ENCODE results near the gene HSPA12A.

HSPA12A gene

DNA sequence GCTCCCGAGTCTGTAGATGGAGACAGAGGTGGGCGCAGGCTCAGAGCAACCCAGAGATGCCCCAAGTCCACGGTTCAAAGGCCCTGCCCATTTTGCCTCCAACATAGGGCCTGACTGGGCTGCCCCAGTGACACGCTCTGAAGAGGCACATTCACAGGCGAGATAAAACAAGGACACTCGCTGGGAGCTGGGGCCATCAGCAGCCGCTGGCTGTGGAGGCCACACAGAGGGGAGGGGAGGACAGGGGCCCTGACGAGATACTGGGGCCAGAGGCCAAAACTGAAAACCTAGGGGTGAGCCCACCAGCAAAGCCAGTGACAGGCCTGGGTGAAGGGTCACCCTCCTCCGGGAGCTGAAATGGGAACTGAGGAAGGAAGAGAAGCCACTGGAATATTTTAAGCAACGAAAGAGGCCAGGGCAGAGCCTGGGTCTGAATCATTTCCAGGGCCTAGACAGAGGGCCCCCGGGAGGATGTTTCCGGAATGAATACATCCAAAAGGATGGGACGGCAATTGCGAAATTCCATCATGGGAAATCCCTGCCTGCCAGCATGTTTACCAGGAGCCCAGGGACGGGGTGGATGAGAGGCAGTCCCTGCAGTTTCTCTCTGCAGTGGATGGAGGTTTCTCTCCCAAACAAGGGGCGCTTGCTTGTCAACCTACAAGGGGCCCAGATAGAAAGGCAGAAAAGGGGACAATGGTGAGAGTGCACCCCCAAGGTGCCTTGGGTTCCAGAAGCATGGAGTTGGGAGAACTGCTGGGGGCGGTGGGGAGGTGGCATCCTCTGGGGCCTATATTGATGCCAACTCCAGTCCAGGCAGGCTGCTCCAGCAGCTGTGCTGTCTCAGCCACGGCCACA lies 29.0 kb upstream of the HSPA12A start:
- DNase-seq (ENCODE audit: low read depth, low spot score), result no peak
- H3K27ac ChIP-seq, result peak overlapping the region; percentile 33

DNA sequence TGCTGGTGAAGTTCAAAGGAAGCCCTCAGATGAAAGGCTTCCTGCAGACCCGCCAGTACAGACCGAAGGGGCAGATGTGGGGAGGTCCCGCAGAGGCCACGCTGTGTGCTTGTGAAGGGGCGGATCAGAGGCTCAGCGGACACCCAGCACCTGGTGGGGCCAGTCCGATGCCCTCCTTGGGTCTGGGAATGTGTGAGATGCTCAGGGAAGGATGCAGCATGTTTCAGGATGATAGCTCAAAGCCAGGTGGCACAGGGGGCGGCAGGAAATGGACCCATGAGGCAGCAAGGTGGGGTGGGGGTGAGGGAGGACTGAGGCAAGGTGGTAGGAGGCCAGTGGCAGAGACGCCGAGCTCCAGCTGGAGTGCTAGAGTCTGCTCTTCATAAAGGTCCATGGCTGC lies 27.9 kb upstream of the HSPA12A start:
- H3K27ac ChIP-seq, result no peak overlapping the region

DNA sequence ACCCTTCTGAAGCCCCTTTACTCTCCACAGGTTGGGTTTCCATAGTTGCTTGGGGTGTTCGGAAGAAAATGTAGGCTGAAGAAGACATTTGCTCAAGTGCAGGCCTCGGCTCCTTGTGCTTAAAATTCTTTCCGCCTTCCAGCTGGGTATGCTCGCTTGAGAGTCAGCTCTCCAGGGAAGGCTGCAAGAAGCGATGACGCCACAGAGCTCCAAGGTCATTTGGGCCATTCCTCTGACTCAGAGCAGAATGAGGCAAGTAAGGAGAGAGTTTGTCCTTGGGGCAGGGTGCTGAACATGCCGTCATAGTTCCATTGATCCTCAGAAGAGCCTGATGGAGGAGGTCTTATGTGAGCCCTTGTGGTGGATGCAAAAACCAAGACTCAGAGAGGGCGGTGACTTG lies 27.4 kb upstream of the HSPA12A start:
- DNase-seq (ENCODE audit: low read depth, low spot score), result no peak
- no peak overlapping the region for H3K27ac ChIP-seq

More for the DNA sequence above, 27.9 kb upstream of the HSPA12A start:
- no peak for DNase-seq (ENCODE audit: low read depth, low spot score)

DNA sequence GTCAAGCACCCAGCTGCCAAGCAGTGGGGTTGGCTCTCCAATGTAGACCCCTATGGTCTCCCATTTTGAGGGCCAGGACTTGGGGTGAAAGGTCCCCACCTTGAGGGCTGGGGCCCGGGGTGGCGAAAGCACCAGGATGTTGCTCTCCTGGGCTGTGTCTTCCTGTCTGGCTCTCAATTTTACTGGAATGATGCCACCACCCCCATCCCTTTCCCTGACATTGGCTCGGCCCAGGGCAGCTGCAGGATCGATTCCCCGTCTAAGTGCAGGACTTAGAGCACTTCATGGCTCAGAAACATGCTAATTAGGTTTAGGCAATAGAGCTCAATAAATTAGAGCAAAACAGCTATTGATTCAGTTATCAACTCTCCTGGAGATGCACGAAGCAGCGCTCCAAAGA lies 27.0 kb upstream of the HSPA12A start:
- no peak overlapping the region for H3K27ac ChIP-seq
- no peak for DNase-seq (ENCODE audit: low read depth, low spot score)

DNA sequence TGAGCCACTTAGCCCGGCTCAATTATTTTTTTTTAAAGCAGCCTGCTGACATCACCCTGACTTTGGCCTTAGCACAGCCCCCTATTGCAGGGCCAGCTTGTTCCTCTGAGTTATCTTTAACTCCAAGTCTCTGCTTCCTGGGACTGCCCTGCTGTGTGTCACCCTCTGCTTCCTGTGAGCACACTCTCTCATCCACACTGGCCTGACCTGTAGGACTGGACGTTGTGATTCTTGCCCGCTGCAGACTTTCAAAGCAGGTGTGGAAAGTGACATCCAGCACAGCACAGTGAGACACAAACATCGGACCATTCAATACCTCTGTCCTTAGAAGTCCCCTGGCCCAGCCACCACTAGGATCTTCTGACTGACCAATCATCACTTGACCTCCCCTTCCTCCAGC lies 26.4 kb upstream of the HSPA12A start:
- no peak overlapping the region for H3K27ac ChIP-seq
- DNase-seq (ENCODE audit: low read depth, low spot score), result no peak

DNA sequence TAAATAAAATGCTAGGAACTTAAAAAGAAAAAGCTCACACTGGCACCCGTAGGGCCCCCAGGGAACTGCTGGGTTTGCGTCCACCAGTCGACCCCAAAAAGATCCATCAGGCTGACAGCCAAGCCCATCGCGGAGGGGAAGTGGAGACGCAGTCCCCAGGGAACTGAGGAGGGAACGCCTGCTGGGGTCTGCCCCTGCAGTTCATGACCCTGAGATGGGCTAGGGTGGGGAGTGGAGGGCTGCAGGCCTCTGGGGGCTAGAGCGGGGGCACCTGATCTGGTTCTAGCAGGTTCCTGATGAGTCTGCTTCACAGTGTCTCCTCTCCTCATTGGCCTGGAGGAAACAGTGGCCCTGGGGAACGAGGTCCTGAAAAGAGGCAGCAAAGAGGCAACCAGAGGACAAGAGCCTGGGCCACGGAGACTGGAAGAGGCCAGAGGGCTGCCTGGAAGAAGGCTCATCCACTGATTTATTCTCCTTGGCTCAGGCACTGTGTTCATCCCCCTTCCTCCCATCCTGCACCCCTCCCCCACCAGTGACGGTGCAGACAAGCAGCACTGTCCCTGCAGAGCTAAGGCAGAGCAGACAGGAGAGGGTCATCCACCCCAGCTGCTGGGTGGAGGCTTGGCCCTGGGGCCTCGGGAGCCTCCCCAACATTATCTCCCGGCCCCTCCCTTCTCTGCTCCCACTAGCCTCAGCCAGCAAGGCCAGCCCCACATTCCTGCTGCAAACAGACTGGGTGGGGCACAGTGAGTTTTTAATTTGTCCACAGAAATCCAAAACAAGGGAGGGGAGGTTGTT lies 24.7 kb upstream of the HSPA12A start:
- H3K27ac ChIP-seq, result no peak overlapping the region
- DNase-seq (ENCODE audit: low read depth, low spot score), result no peak

DNA sequence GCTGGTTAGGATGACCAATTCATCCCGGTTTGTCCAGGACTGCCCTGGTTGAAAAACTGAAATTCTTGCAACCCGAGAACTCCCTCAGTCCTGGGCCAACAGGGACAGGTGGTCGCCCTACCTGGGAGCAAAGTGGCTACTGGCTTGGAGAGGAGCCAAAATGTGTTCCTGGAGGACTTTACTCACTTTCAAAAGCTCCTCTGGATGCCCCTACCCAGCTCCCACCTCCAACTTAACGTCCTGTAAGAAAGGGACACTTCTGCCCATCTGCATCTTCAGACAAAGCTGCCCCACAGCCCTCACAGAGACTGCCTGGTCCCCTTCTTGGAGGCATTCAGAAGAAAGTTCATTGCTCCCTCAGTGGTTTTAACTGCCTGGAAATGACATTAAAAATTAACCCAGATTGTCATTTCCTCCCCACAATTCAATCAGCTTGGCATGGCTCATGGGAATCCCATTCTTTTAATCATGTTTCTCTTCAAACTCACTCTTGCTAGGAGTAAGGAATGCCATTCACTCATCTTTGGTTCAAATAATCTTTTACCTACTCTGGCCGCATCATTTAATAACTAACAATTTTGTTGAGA lies 24.0 kb upstream of the HSPA12A start:
- H3K27ac ChIP-seq, result no peak overlapping the region
- no peak for DNase-seq (ENCODE audit: low read depth, low spot score)

DNA sequence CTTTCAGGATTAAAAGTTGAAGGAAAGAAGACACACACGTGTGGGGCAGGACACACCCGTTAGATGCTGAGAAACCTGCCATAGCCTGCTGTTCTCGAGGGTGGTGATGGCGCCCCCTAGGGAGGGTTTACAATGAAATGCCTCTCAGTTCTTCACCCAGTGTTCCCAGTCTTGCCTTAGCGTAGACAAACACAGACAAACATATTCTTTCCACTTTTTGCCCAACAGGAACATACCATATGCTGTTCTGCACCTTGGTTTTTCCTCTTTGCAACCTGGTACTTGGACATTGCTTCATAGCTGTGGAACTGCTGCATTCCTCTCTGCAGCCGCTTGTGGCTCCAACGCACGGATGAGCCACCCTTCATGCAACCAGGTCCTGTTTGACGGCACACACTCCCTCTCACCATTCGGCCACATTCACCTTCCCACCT lies 23.3 kb upstream of the HSPA12A start:
- no peak overlapping the region for H3K27ac ChIP-seq
- DNase-seq (ENCODE audit: low read depth, low spot score), result no peak

DNA sequence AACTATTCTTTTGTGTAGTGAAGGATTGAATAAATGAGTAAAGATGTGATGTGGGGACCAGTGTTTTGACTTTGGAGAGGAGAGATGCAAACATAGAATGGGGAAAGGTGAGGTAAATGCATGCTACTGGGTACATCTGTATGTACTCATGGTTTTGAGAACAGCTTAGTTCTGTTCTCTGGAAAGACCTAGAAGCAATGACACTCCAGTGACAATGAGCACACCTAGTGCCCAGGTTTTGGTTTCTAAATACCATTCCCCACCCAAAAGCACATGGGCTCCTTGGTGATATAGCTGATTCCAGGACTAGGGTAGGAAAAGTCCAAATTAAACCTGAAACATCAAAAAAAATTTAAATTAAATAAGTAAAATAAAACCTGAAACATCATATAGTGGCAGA lies 22.6 kb upstream of the HSPA12A start:
- no peak overlapping the region for H3K27ac ChIP-seq
- no peak for DNase-seq (ENCODE audit: low read depth, low spot score)

DNA sequence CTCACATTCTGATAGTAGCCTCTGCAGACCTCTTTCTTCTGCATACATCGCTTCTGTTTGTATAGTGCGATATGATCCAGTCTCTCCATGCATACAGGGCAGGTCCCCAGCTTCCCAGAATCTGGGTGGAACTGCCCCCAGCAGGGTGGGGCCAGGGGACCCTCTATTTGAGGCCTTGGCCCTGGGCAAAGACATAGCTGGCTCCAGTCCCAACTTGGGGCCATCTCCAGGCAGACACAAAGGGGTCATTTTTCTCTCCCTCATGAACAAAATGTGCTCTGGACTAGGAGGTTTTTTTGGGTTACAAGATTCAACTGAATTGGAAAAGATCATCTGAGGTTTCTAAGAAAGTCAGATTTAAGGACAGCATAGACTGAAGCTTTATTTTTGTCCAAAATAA lies 21.1 kb upstream of the HSPA12A start:
- DNase-seq (ENCODE audit: low read depth, low spot score), result no peak
- no peak overlapping the region for H3K27ac ChIP-seq

DNA sequence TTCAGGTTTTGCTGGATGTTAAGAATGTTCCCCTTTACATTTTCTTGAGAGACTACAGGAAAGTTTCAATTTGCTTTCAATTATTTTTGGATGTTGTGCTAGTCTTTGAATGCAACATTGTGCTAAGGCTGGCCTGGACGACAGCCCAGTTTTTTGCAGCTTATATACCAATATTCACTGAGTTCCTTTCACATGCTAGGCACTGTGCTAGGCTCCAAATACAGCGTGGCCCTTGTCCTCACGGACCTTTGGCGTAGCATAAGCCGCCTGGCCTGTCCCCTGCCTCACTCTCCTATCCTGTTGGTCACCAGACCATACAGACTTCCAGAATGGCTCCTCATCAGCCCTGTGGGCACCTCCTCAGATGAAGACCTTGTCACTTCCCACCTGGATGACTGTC lies 19.5 kb upstream of the HSPA12A start:
- DNase-seq (ENCODE audit: low read depth, low spot score), result no peak
- H3K27ac ChIP-seq, result no peak overlapping the region

DNA sequence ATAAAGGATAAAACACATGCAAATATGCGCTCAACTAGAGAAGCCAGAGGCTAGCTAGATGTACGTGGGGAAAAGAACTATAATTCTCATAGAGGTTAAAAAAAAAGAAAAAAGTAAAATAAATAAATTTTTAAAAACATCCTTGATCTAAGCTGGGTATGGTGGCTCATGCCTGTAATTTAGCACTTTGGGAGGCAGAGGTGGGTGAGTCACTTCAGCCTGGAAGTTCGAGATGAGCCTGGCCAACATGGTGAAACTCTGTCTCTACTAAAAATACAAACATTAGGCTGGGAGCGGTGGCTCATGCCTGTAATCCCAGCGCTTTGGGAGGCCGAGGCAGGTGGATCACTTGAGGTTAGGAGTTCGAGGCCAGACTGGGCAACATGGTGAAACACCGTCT lies 18.6 kb upstream of the HSPA12A start:
- no peak overlapping the region for H3K27ac ChIP-seq
- DNase-seq (ENCODE audit: low read depth, low spot score), result no peak

DNA sequence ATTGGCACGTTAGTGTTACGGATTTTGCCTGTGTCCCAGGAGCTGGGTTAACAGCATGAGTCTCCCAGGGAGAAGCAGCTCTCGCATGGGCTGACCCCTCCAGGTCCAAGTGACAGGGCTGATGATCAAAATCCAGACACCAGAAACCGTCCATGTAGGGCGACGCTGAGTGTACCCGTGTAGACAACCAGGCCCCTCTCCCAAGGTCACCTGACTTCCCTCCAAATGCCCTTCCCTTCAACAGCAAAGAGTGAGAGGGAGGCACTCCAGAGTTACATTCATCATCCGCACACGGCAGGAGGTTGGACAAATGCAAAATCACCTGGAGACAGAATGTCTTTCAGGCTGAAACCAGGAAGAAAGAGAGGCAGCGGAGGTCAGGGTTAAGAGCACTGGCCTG lies 14.9 kb upstream of the HSPA12A start:
- H3K27ac ChIP-seq, result no peak overlapping the region
- no peak for DNase-seq (ENCODE audit: low read depth, low spot score)

DNA sequence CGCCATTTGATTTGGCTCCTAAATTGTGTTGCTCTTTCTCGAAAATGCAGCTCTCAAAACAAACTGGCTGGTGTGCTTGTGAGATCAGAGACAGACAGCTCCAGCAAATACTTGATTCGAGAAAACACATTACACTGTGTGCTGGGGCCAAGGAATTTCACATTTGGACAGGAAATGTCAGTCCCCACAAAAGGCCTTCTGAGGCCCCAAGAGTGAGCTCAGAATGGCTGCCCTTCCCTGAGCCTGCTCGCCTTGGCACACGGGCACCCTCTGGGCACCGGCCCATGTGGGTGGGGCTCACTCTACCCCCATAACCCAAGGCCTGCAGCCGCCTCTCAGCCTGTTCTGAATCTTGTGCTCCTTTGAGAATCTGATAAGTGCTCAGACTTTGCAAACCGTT lies 13.9 kb upstream of the HSPA12A start:
- no peak for DNase-seq (ENCODE audit: low read depth, low spot score)
- H3K27ac ChIP-seq, result no peak overlapping the region

DNA sequence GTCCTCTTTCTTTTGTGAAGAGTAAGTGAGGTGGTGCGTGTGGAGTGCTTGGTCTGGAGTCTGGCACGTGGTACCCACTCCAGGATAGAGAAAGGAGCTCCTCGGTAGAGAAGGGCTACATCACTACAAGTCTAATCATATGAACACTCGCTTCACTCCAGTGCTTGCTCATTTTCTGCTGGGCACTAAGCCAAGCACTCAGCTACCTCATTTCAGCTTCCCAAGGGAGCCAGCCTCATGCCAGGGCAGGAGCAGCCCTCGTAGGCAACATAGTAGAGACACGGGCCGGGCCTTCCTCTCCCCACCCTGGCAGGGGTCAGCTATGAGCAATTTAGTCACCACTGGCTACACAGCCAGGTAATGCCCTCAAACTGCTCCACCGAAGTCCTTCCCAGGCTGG lies 11.4 kb upstream of the HSPA12A start:
- DNase-seq (ENCODE audit: low read depth, low spot score), result peak; percentile 39
- no peak overlapping the region for H3K27ac ChIP-seq

DNA sequence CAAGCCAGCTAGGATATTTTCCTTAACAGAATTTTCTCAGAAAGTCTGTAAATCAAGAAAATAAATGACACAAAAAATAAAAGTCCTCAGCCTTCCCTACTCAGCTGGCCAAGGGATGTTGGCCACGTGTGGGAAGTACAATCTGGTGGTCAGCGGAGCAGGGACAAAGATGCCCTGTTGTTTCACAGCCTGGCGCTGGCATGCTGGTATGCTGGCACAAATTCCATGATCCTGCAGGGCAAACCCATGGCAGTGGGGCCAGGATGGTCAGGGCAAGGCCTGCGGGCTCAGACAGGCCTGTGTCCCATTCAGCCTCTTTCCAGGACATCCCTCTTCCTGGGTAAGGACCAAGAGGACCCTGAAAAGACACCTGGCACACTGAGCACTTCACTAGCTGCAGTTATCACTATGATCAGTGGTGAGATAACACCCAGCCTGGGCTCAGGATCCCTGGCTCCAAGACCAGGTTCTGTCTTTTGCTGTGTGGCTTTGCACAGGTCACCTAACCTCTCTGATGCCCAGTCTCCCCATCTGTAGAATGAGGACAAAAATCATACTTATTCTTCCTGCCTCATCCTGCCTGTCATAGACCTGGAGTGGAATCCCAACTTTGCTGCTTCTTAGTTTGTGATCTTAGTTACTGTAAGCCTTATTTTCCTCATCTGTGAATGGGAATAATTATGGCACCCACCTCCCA lies 10.8 kb upstream of the HSPA12A start:
- H3K27ac ChIP-seq, result no peak overlapping the region
- DNase-seq (ENCODE audit: low read depth, low spot score), result no peak

DNA sequence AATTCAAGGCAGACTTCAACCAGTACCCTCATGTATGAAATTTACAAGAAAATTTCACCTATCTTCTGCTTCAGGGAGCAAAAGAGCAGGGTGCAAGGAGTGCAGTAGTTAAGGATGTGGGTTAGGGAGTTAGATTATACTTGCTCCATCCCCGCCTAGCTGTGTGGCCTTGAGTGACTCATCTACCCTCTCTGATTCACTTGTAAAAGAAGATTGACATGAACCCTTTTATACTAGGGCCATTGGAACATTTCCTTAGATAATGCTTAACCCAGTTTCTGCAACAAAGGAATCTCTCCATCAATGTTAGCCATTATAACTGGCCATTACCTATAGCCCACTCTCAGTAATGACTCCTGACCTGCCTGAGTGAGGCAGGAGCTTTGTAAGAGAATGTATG lies 10.2 kb upstream of the HSPA12A start:
- H3K27ac ChIP-seq, result no peak overlapping the region
- no peak for DNase-seq (ENCODE audit: low read depth, low spot score)

DNA sequence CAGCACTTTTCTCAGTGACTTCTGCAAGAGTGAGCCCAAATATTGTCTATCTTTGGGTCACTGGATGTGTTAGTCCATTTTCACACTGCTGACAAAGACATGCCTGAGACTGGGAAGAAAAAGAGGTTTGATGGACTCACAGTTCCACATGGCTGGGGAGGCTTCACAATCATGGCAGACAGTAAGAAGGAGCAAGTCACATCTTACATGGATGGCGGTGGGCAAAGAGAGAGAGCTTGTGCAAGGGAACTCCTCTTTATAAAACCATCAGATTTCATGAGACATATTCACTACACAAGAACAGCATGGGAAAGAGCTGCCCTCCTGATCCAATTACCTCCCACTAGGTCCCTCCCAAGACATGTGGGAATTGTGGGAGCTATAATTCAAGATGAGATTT lies 6.1 kb upstream of the HSPA12A start:
- H3K27ac ChIP-seq, result no peak overlapping the region
- DNase-seq (ENCODE audit: low read depth, low spot score), result no peak

DNA sequence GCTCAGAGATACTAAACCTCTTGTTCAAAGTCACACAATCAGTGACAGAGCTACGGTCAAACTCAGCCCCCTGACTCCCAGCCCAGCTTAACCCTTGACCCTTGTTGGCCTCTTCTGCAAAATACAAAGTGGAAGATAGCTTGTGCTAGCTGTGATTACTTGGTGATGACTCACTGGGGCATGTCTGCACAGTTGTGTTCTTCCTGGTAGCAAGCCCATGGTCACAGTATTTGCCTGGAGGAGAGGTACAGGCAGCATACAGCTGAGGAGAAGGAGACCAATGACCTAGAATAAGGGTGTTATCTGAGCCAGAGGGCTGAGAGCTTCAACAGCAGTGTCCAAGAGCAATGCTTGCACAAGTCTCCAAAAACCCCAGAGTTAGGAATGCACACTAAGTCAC lies 5.7 kb upstream of the HSPA12A start:
- no peak overlapping the region for H3K27ac ChIP-seq
- DNase-seq (ENCODE audit: low read depth, low spot score), result peak; percentile 72

DNA sequence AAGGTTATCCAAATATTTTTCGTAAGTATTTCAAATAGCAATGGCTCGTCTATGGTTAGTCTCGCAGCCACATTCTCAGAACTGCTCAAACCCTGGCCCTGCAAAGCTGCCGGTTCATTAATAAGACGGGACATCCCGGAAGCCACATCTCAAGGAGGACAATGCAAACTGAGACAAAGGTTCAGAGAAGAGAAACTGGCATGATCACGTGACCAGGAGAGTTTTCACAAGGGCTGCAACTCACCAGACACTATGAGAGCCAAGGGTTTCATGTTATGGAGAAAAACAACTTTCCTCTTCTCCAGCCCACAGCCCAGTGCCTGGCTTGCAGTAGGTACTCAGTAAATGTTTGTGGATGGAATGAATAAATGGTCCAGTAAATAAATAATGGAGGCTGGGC lies 5.0 kb upstream of the HSPA12A start:
- DNase-seq (ENCODE audit: low read depth, low spot score), result no peak
- no peak overlapping the region for H3K27ac ChIP-seq

DNA sequence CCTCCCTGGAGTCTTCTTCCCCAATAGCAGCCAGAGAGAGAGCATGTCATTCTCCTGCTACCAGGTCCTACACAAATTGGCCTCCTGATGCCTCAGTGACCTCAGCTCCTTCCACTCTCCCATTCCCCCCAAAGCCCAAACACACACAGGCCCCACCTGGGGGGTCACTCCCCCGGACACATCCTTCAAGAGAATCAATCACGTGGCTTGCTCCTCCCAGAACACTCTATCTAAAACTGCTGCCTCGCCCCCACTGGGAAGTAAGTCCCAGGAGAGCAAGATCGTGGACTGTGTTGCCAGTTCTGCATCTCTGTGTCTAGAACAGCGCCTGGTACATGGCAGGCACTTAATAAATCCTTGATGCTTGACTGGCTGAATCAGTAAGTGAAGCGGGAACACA lies 2.5 kb upstream of the HSPA12A start:
- H3K27ac ChIP-seq, result no peak overlapping the region
- no peak for DNase-seq (ENCODE audit: low read depth, low spot score)
